Lung (tissue), 12 donors: ENCODE measurements around the gene EGFL8. TPM values are rescaled to one million over a fixed set of nuclear protein-coding genes. Genes with fewer than 3 reads are reported as not detected.

Experiments
- ATAC-seq: fragments of 200-7000 bp; cut with Tn5 transposase; one replicate; pipeline ENCODE4 v1.9.1; 2020; ENCODE audit warnings: moderate number of reproducible peaks; ENCODE audit not compliant: insufficient read depth, low FRiP score
- DNase-seq, 3 donors: peaks; one replicate each; pipeline ENCODE4 v3.0.0-alpha.2; 2013 to 2017
- H3K27ac ChIP-seq, 2 donors: one replicate each; pipeline ENCODE4 v1.5.1; 2013; ENCODE audit warnings: mild to moderate bottlenecking in 2 of 2, moderate library complexity in 2 of 2, control low read depth in 1 of 2, inconsistent platforms in 1 of 2, low read depth in 1 of 2, low read length in 1 of 2
- H3K27me3 ChIP-seq, 3 donors: one replicate each; pipeline ENCODE4 v1.5.1; 2013; ENCODE audit warnings: low read length in 2 of 3; ENCODE audit not compliant: control insufficient read depth in 3 of 3, insufficient read depth in 3 of 3
- H3K36me3 ChIP-seq, 4 donors: one replicate each; pipeline ENCODE4 v1.5.1; 2013; ENCODE audit warnings: low read length in 4 of 4, mild to moderate bottlenecking in 1 of 4, moderate library complexity in 1 of 4; ENCODE audit not compliant: control insufficient read depth in 4 of 4, insufficient read depth in 4 of 4
- H3K4me1 ChIP-seq, 5 donors: one replicate each; pipeline ENCODE4 v1.5.1; 2013; ENCODE audit warnings: low read length in 5 of 5, mild to moderate bottlenecking in 2 of 5, moderate library complexity in 1 of 5; ENCODE audit not compliant: control insufficient read depth in 5 of 5, insufficient read depth in 5 of 5
- H3K4me3 ChIP-seq: one replicate; pipeline ENCODE4 v1.5.1; 2013; ENCODE audit warnings: mild to moderate bottlenecking, control low read depth, moderate library complexity
- H3K9ac ChIP-seq, 2 donors: one replicate each; pipeline ENCODE4 v1.5.1; 2013; ENCODE audit warnings: low read length in 2 of 2, control low read depth in 1 of 2; ENCODE audit not compliant: insufficient read depth in 1 of 2
- H3K9me3 ChIP-seq, 4 donors: one replicate each; pipeline ENCODE4 v1.5.1; 2013; ENCODE audit warnings: low read length in 3 of 4, mild to moderate bottlenecking in 1 of 4, moderate library complexity in 1 of 4; ENCODE audit not compliant: control insufficient read depth in 4 of 4, insufficient read depth in 3 of 4
- WGBS, 2 donors: extraction: QIAGEN DNeasy Blood & Tissue Kit; methylation state at CpG; one replicate each; pipeline ENCODE4 v1.1.7; 2013; 5-methylcytosine and 5-hydroxymethylcytosine counted together
- polyA plus RNA-seq, 2 donors: library from polyadenylated mRNA; stranded (reverse); fragments of 200-250 nt; gene quantifications; one replicate each; pipeline ENCODE4 v1.2.1, GENCODE V29; 2013
- total RNA-seq, 2 donors: library from RNA; depleted of rRNA in 1 of 2; stranded (reverse); fragments of >200 nt in 1 of 2; gene quantifications; one replicate each; pipeline ENCODE4 v1.2.1, GENCODE V29; 2014 to 2021
- TF ChIP-seq, protein P1 (sequence below): IDR thresholded peaks from 2 replicates; pipeline ENCODE4 v1.5.1; 2012; ENCODE audit warnings: mild to moderate bottlenecking; ENCODE audit errors: control extremely low read depth, extremely low read depth
- donor health status: control.
- donor health status: control.
- donor health status: Bipolar disorder and iron deficiency.
- donor health status: healthy.
- donor health status: DM: yes; HTN: yes; CAD: no.

The EGFL8 gene
- total and polyA plus RNA-seq, 4 donors, result 3.8 to 10.9 (median 10.0) TPM

DNA sequence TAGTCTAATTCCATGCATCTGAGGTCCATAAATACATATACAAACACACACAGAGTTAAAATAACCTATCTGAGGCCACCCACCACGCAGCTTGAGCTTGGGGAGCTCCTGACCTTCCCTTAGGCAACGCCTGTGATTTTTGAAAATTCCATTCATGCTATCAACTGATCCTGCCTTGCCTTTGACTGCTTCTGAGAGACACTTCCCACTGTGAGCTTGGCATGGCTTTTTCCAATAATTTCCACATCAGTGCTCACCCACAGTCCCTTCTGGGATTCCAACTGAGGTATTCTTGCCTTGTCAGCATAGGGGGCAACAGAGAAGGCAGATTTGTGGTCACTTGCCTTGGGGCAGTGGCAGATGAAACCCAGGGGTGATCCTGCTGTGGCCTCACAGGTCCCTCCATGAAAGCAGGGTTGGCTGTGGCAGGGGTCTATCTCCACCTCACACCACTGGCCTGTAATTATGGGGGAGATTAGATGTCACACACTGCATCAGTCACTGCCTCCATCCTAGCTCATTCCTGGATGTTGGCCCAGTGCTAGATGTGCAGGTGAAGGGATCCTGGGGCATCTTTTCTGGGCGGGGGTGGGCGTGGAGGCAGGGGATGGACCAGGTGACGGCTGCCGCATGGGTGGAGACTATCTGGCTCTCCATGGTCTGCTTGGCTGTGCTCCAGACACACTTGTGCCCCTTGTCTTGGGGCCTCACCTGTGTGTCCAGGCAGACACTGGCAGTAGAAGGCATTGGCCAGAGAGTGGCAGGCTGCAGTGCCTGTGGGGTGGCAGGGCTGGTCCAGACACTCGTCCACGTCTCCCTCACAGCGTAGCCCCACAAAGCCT, 39.3 kb downstream of the EGFL8 start:
- Histone ChIP-seq H3K36me3 (peaks cover 0 to 4% (median 0%) of the 10 kb centered on the region in 4 donors), H3K4me1 (no peaks in the 10 kb centered on the region), H3K27ac (no peak overlapping the region), H3K4me3 (no peak overlapping the region), H3K9ac (no peak overlapping the region), H3K27me3 (no peaks in the 10 kb centered on the region), H3K9me3 (peaks cover 0 to 2% (median 0%) of the 10 kb centered on the region in 4 donors)
- TF ChIP-seq, protein P1, sequence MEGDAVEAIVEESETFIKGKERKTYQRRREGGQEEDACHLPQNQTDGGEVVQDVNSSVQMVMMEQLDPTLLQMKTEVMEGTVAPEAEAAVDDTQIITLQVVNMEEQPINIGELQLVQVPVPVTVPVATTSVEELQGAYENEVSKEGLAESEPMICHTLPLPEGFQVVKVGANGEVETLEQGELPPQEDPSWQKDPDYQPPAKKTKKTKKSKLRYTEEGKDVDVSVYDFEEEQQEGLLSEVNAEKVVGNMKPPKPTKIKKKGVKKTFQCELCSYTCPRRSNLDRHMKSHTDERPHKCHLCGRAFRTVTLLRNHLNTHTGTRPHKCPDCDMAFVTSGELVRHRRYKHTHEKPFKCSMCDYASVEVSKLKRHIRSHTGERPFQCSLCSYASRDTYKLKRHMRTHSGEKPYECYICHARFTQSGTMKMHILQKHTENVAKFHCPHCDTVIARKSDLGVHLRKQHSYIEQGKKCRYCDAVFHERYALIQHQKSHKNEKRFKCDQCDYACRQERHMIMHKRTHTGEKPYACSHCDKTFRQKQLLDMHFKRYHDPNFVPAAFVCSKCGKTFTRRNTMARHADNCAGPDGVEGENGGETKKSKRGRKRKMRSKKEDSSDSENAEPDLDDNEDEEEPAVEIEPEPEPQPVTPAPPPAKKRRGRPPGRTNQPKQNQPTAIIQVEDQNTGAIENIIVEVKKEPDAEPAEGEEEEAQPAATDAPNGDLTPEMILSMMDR, result no peak
- DNase-seq (no peak), ATAC-seq (no peak)
- WGBS, 2 donors, result 82 to 90% methylated on average over 9 of the region's 9 CpGs

DNA sequence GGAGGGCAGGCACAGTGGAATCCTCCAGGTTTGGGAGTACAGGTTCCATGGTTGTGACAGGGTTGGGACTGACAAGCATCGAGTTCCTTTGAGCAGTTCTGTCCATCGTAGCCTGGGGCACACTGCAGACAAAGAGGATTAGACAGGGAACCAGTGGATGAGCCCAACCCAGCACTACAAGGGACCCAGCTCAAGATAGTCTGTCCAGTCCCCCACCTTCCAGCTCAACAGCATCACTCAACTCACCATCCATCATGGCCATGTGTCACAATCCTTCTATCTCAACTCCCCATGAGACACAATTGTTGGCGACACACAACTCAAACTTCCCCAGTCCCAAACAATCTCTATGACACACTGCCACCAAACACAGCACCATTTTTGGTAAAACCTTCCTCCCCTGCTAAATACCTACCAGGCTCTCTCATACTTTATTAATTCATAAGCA, 39.9 kb downstream of the EGFL8 start:
- DNase-seq, result no peak
- Histone ChIP-seq H3K4me1 (no peaks in the 10 kb centered on the region), H3K27me3 (no peaks in the 10 kb centered on the region), H3K36me3 (peaks cover 0 to 4% (median 0%) of the 10 kb centered on the region in 4 donors), H3K4me3 (no peak overlapping the region), H3K9ac (no peak overlapping the region), H3K9me3 (peaks cover 0 to 2% (median 0%) of the 10 kb centered on the region in 4 donors), H3K27ac (no peak overlapping the region)
- WGBS, 2 donors, result 90% methylated on average over 3 of the region's 3 CpGs
- no peak for ATAC-seq
- TF ChIP-seq, protein P1, result no peak

DNA sequence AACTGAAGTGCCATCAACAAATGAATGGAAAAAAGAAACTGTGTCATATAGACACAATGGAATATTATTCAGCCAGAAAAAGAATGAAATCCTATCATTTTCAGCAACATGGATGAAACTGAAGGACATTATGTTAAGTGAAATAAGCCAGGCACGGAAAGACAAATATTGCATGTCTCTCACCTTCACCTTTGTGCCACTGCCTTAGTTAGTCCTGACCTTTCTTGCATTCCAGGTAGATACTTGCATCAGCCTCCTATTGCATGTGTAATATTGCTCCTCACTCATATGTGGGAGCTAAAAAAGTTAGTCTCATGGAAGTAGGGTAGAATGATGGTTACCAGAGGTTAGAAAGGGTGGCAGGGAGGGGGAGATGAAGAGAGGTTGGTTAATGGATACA, 44.6 kb downstream of the EGFL8 start:
- H3K4me1 ChIP-seq, result no peaks in the 10 kb centered on the region
- no peaks in the 10 kb centered on the region for H3K9me3 ChIP-seq
- peaks cover 0 to 2% (median 0%) of the 10 kb centered on the region in 4 donors for H3K36me3 ChIP-seq
- H3K9ac ChIP-seq, result no peak overlapping the region
- WGBS, 2 donors, result 86 to 94% methylated on average over 1 of the region's 1 CpG
- H3K27me3 ChIP-seq, result no peaks in the 10 kb centered on the region
- no peak overlapping the region for H3K4me3 ChIP-seq
- ATAC-seq (no peak), DNase-seq (no peak)
- TF ChIP-seq, protein P1, result no peak
- H3K27ac ChIP-seq, result no peak overlapping the region
